UCSD-AML1 (cell line): ENCODE results near the gene BRINP3.

Experiments used
- DNase-seq: peaks from one replicate; lab custom pipeline; 2025; ENCODE audit not compliant: unreplicated experiment; lab: John Stamatoyannopoulos, UW

Gene BRINP3

DNA sequence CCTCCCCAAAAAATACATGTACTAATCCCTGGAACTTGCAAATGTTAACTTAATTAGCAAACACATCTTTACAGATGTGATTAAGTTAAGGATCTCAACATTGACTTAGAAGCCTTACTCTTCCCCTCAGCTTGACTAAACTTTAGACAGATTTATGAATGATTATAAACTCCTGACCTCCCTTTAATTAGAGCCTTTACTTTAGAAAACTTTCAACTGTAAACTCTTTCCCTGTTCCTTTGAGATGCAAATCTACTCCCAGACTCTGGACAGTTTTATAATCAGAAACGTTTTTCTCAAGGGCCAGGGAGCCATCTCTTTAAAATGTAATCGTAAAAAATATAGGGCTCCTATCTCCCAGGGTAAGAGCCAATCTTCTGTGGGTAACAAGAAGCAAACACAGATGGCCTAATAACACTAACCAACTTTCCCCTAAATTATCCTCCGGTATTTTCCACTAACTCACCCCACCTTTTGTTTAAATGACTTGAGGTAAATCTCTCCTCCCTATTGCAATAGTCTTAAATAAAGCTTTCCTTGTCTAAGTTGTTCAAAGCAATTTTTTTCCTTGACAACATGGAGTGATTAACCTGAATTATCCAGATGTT is 284.1 kb downstream of the BRINP3 start:
- DNase-seq = no peak

DNA sequence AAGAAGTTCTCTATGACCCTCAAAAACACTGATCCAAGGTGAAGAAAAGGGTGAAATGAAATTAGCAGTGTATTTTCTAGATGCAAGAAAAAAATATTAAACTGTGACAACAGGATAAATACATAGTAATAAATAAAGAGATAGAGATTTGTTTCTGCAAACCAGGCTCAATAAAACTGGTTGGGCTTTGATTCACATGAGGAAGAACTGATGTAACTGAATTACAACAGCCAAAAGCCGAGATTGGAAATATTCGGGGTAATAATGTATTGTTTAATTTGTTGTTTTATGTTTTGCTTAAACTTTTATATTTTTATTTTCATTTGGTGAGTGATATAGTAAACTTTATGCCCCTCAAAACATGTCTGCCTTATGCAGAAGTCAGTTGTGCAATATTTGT is 285.0 kb downstream of the BRINP3 start:
- DNase-seq = no peak

- no peak for DNase-seq
Observed at GRCh38 chr1:190183588-190183987, 294.1 kb downstream of the BRINP3 start.

DNA sequence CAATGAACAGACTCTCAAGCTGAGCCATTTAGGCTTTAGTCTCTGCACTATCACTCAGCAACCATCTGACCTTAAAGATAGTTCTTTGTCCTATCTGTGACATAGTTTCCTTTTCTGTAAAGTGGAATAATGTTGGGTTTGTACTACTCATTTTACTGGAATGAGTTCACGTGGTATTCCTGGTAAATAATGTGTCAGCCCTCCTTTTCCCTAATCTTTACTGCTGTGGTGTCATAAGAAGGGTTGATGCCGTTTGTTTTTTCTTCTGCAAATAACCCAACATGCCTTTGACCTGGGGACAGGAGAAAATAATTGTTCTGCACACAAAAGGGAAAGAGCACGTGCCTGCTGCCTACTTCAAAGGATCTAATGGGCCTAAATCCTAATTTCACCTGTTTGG is 297.8 kb downstream of the BRINP3 start:
- DNase-seq = no peak

GRCh38 chr1:190178827-190179226 is 298.8 kb downstream of the BRINP3 start:
- no peak for DNase-seq

DNA sequence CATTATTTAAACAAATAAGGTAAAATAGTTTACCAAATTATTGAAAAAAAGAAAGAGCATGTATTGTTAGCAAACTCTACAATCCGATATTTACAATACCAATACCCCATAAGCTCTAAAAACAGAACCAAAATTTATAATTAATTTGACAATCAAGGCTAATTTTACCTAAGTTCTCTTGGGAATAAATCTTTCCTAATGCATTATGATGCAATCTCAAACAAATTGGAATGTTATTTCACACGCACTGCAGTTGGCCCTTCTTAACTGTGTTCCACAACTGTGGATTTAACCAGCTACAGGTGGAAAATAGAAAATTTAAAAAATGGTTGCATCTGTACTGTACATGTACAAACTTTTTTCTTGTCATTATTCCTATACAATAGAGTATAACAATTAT is 300.1 kb downstream of the BRINP3 start:
- DNase-seq = no peak

GRCh38 chr1:190176776-190177175 is 300.9 kb downstream of the BRINP3 start:
- no peak for DNase-seq

DNA sequence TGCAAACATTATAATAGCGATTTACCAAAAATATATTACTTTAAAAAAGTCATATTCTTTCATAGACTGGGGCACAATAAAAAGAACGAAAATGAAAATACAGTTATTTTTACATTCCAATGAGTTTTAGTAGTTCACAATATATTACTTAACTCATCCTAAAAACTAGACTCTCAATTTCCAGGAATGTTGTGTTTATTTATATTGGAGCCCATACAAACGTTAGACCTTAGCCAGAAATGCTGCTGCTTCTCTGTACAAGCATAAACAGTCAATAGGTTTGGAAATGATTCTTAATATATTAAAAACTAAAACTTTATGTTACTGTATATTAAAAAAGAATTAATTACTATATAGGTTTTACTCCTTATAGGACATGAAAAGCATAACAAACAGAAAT is 302.3 kb downstream of the BRINP3 start:
- DNase-seq = no peak

DNA sequence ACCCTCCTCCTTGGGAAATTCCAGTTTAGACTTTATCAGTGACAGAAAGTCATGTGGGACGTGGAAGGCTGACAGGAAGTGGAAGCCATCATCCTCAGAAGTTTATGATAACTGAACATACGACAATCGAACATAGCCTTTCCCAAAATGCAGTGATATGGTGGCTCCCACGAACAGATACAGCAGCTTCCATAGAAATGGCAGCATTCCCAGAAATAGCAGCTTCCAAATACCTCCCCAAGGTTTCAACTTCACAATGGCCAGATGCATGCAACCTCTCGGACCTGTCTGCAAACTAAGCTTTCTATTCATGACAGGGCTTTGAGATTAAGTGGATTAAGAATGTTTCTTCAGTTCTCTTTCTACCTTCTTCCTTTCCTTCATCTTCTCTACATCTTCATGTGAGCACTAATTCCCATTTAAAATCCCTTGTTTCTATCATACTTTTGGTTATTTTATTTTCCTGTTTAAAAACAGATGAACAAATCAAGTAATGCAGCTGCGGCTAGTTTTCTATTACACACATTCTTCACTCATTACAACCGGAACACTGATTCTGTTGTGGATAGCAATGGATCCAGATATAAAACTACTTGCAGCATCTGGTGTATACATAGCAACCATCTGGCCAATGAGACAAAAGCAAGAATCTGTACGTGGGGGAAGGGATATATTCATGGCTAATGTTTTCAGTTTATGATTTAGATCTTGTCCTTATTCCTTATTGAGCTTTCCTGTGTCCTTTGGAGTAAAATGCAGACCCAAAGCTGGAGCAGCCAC is 304.8 kb downstream of the BRINP3 start:
- no peak for DNase-seq

GRCh38 chr1:190170321-190170720 is 307.3 kb downstream of the BRINP3 start:
- no peak for DNase-seq

GRCh38 chr1:190169311-190170067 is 308.2 kb downstream of the BRINP3 start:
- DNase-seq = no peak

GRCh38 chr1:190168893-190169280 is 308.8 kb downstream of the BRINP3 start:
- no peak for DNase-seq

DNA sequence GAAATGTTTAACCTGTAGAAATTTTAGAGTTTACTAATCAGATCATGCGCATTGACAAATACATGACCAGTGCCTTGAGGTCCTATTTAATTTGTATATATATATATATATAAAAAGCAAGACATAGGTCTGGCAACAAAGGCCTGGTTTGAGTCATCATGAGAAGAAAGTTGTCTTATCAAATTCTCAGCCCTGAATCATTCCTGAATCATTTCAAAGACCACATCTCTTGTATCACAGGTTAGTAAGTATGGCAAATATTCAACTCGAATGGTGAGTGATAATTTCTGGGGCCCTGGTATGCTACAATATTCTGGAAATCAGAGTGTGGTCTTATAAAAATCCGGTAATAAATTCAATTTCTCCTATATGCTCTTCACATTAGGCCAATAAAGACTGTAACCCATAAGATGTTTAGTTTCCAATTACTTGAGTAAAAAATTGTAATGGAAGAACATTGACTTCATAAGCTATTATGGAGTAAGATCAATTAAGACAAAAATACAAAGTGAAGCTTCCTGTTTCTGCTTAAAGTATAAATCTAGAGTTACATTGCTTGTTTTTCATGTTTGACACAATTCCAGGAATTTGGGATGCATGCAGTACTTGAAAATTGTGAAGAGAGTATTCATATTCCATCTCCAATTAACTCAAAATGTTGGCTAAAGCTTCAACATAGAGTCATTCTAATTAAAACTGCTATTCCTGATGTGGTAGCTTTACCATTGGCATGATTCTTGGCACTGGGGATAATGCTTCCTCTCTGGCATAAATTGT is 309.4 kb downstream of the BRINP3 start:
- no peak for DNase-seq

GRCh38 chr1:190159146-190159545 is 318.5 kb downstream of the BRINP3 start:
- DNase-seq = no peak

GRCh38 chr1:190154744-190155143 is 322.9 kb downstream of the BRINP3 start:
- DNase-seq = no peak

DNA sequence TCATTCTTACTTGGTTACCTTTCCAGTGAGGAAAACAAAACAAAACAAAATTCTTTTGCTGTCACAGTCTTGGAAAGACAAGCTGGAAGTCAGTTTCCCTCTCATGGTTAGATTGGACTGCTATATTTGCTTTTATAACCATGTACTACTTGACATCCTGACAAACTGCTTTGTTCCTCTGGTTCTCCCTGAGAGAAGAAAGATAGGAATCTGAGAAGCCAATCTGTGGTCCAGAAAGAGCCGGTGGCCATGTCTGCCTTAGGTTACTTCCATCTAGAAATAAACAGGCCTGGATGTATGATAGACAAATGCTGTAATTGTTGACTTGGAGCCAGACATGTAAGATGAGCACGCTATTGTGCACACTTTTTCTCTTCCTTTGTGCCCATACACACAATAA is 330.0 kb downstream of the BRINP3 start:
- DNase-seq = no peak

GRCh38 chr1:190144650-190145049 is 333.0 kb downstream of the BRINP3 start:
- no peak for DNase-seq

DNA sequence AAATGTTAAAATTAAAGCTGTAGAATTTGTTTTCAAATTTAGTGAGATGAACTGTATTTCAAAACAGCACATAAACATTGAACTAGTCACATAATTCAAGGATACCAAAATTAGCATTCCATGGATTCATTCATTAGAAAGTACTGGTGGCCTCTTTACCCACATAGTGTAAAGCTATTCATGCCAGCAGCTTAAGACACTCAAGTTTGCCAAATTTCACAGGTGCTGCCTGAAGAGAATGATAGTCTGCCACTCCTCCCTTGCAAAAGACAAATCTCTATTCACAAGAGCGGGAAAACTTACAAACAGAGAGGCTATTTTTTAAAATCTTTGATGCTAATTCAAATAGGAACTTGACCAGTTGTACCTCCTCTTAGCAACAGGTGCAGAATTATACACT is 337.0 kb downstream of the BRINP3 start:
- DNase-seq = no peak

DNA sequence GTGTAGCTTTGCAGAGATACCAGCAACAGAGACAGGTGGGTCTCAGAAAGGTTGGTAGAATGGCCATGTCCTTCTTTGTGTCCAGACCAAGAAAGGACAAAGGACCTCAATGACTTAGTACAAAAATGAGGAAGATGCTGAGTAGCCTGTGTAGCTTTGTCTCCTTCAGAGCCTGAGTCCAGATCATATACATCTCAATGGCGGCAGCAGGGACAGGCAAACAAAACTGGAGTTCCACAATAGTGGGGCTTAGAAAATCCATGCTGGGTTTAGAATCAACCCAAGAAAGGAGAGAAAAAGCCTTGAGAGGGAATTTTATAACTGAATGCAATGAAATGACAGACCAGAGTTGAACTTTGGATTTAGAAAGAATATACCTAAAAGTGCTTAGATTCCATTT is 339.0 kb downstream of the BRINP3 start:
- DNase-seq = no peak

- DNase-seq = no peak
Observed at GRCh38 chr1:190138266-190138665, 339.4 kb downstream of the BRINP3 start.

DNA sequence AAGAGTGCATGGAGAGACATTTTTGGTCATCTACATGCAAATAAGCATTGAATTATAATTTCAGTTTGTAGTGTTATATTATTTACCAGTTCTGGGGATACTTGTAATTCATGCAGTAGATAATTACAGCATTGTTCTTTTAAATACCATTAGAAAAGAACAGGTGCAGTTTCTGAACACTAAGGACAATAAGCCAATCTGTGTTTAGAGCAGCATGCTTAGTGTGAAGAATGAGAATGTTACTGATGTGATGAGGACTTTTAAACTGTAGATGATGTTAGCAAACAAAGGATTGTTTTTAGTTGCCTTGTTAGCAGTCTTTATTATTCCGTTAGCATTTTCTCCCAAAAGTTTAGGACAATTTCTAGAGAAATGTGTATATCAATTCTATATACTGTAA is 348.3 kb downstream of the BRINP3 start:
- DNase-seq = no peak
